H1 (cell line): ENCODE measurements around the gene IL24. TPM values are rescaled to one million over a fixed set of nuclear protein-coding genes. Genes with fewer than 3 reads are reported as not detected.

Experiments used
- CTCF ChIA-PET: fragments of 300-600 bp; sonication (Branson Sonifier 250); formaldehyde crosslinking; loops from one replicate; lab custom pipeline; 2021; ENCODE audit not compliant: partially characterized antibody; lab: Charles Lee
- POLR2A ChIA-PET: fragments of 300-600 bp; sonication (Branson Sonifier 250); formaldehyde crosslinking; loops from one replicate; lab custom pipeline; 2021; ENCODE audit warnings: inconsistent platforms; ENCODE audit not compliant: partially characterized antibody; lab: Charles Lee
- DNase-seq, 2 experiments: peaks; one replicate each; pipeline versions ENCODE4 v3.0.0 to v3.0.0-alpha.2; 2010 to 2022; ENCODE audit warnings: low spot score in 2 of 2, low read depth in 1 of 2, mixed read lengths in 1 of 2
- FAIRE-seq: peaks from 2 replicates; lab custom pipeline; 2011; peaks lifted over from hg19 to GRCh38; lab: Jason Lieb, UNC
- H2AFZ ChIP-seq: 2 replicates; pipeline ENCODE4 v1.8.1; 2012; ENCODE audit warnings: low read length, inconsistent platforms
- H2AK5ac ChIP-seq: 2 replicates; pipeline ENCODE4 v1.6.1; 2013; ENCODE audit warnings: low read depth, low read length
- H2BK120ac ChIP-seq: replicated peaks from 2 replicates; pipeline ENCODE3; 2013; ENCODE audit warnings: low read depth, low read length, inconsistent platforms
- H2BK12ac ChIP-seq: 2 replicates; pipeline ENCODE4 v1.6.1; 2013; ENCODE audit warnings: low read depth, low read length
- H2BK15ac ChIP-seq: 2 replicates; pipeline ENCODE4 v1.6.1; 2013; ENCODE audit warnings: low read length
- H2BK20ac ChIP-seq: 2 replicates; pipeline ENCODE4 v1.6.1; 2013; ENCODE audit warnings: low read length
- H2BK5ac ChIP-seq: 2 replicates; pipeline ENCODE4 v1.6.1; 2013; ENCODE audit warnings: low read depth, low read length
- H3K14ac ChIP-seq: 2 replicates; pipeline ENCODE4 v1.6.1; 2013; ENCODE audit warnings: inconsistent platforms; ENCODE audit not compliant: insufficient read length
- H3K18ac ChIP-seq: 2 replicates; pipeline ENCODE4 v1.6.1; 2013; ENCODE audit warnings: low read length; ENCODE audit errors: extremely low read depth
- H3K23ac ChIP-seq: 2 replicates; pipeline ENCODE4 v1.6.1; 2013; ENCODE audit warnings: inconsistent platforms; ENCODE audit not compliant: insufficient read length
- H3K23me2 ChIP-seq: 2 replicates; pipeline ENCODE4 v1.6.1; 2013; ENCODE audit warnings: low read depth, low read length
- H3K27ac ChIP-seq: 2 replicates; pipeline ENCODE4 v1.6.1; 2011; ENCODE audit warnings: low read depth, low read length, inconsistent platforms
- H3K27me3 ChIP-seq, 4 experiments: replicated peaks in 1 of 4; 1 replicate in 1 of 4; 2 replicates in 3 of 4; pipeline versions ENCODE4 v1.6.1 to v1.8.1; 2011 to 2013; ENCODE audit warnings: low read length in 3 of 4, mild to moderate bottlenecking in 3 of 4, inconsistent platforms in 2 of 4, mixed read lengths in 2 of 4, moderate library complexity in 1 of 4; ENCODE audit not compliant: control insufficient read depth in 3 of 4, insufficient read depth in 3 of 4; ENCODE audit errors: extremely low read depth in 1 of 4
- H3K36me3 ChIP-seq, 4 experiments: 2 replicates each; pipeline versions ENCODE4 v1.6.1 to v1.8.1; 2011 to 2013; ENCODE audit warnings: mild to moderate bottlenecking in 4 of 4, low read length in 3 of 4, moderate library complexity in 2 of 4, control low read depth in 1 of 4, inconsistent platforms in 1 of 4; ENCODE audit not compliant: insufficient read depth in 4 of 4, control insufficient read depth in 2 of 4
- H3K4ac ChIP-seq: replicated peaks from 2 replicates; pipeline ENCODE3; 2013; ENCODE audit warnings: low read length, low read depth, mixed read lengths, inconsistent platforms; ENCODE audit not compliant: insufficient read length
- H3K4me1 ChIP-seq, 4 experiments: replicated peaks in 1 of 4; 1 replicate in 1 of 4; 2 replicates in 3 of 4; pipeline versions ENCODE4 v1.6.1 to v1.8.1; 2011 to 2013; ENCODE audit warnings: low read length in 3 of 4, inconsistent platforms in 2 of 4, mixed read lengths in 1 of 4; ENCODE audit not compliant: insufficient read depth in 4 of 4, control insufficient read depth in 3 of 4
- H3K4me2 ChIP-seq, 2 experiments: 2 replicates each; pipeline versions ENCODE4 v1.6.1 to v1.8.1; 2011 to 2013; ENCODE audit warnings: low read depth in 2 of 2, low read length in 2 of 2, control low read depth in 1 of 2, inconsistent platforms in 1 of 2, mild to moderate bottlenecking in 1 of 2; ENCODE audit not compliant: insufficient read depth in 1 of 2
- H3K4me3 ChIP-seq, 4 experiments: fragments of 200-600, 300-600 bp in 1 of 4; sonication (generic), shearing (Covaris generic), sonication (Bioruptor Twin) in 1 of 4; 2 replicates each; pipeline versions ENCODE4 v1.5.1 to v1.8.1; 2011 to 2016; ENCODE audit warnings: low read length in 4 of 4, low read depth in 3 of 4, control low read depth in 2 of 4, inconsistent platforms in 2 of 4, mild to moderate bottlenecking in 2 of 4, mixed read lengths in 1 of 4, moderate library complexity in 1 of 4; ENCODE audit not compliant: insufficient read depth in 2 of 4; ENCODE audit errors: extremely low read depth in 1 of 4
- H3K56ac ChIP-seq: replicated peaks from 2 replicates; pipeline ENCODE3; 2013; ENCODE audit warnings: low read depth, mild to moderate bottlenecking, mixed read lengths, low read length, inconsistent platforms; ENCODE audit not compliant: insufficient read length
- H3K79me1 ChIP-seq: 2 replicates; pipeline ENCODE4 v1.6.1; 2013; ENCODE audit warnings: low read depth, low read length, control low read depth
- H3K79me2 ChIP-seq, 2 experiments: 2 replicates each; pipeline versions ENCODE4 v1.6.1 to v1.8.1; 2012 to 2013; ENCODE audit warnings: low read length in 2 of 2, mild to moderate bottlenecking in 2 of 2, inconsistent platforms in 1 of 2; ENCODE audit not compliant: insufficient read depth in 2 of 2, control insufficient read depth in 1 of 2
- H3K9ac ChIP-seq, 4 experiments: replicated peaks in 1 of 4; 1 replicate in 1 of 4; 2 replicates in 3 of 4; pipeline versions ENCODE4 v1.6.1 to v1.8.1; 2011 to 2013; ENCODE audit warnings: low read depth in 3 of 4, low read length in 3 of 4, control low read depth in 2 of 4, mild to moderate bottlenecking in 2 of 4, moderate library complexity in 2 of 4, inconsistent platforms in 1 of 4; ENCODE audit errors: extremely low read depth in 1 of 4
- H3K9me3 ChIP-seq, 2 experiments: 2 replicates each; pipeline versions ENCODE4 v1.6.1 to v1.8.1; 2012 to 2013; ENCODE audit warnings: mild to moderate bottlenecking in 2 of 2, moderate library complexity in 2 of 2, control low read depth in 1 of 2, inconsistent platforms in 1 of 2, low read depth in 1 of 2, low read length in 1 of 2, mixed read lengths in 1 of 2; ENCODE audit not compliant: insufficient read depth in 2 of 2
- H4K20me1 ChIP-seq, 2 experiments: replicated peaks in 1 of 2; 2 replicates each; pipeline versions ENCODE3 to v1.8.1; 2011 to 2013; ENCODE audit warnings: inconsistent platforms in 2 of 2, low read length in 2 of 2, mild to moderate bottlenecking in 1 of 2; ENCODE audit not compliant: insufficient read depth in 2 of 2, control insufficient read depth in 1 of 2
- H4K5ac ChIP-seq: 2 replicates; pipeline ENCODE4 v1.6.1; 2013; ENCODE audit warnings: low read length, low read depth, mixed read lengths, inconsistent platforms; ENCODE audit not compliant: insufficient read length
- H4K8ac ChIP-seq: 2 replicates; pipeline ENCODE4 v1.8.0; 2013; ENCODE audit warnings: mild to moderate bottlenecking, moderate library complexity, low read length, inconsistent platforms; ENCODE audit not compliant: insufficient read depth; ENCODE audit errors: extremely low read depth
- H4K91ac ChIP-seq: replicated peaks from 2 replicates; pipeline ENCODE3; 2013; ENCODE audit warnings: low read length, mixed read lengths, inconsistent platforms; ENCODE audit not compliant: insufficient read length
- CHD2 ChIP-seq: IDR thresholded peaks from 2 replicates; pipeline ENCODE4 v1.6.1; 2012; ENCODE audit warnings: low read length, improper control_type of control experiment
- CTBP2 ChIP-seq: IDR thresholded peaks from 2 replicates; pipeline ENCODE4 v1.7.0; 2011; ENCODE audit warnings: borderline replicate concordance, mild to moderate bottlenecking, moderate library complexity, mixed read lengths, low read length; ENCODE audit not compliant: insufficient read depth, insufficient read length
- EP300 ChIP-seq, 2 experiments: IDR thresholded peaks; 1 replicate in 1 of 2; 2 replicates in 1 of 2; pipeline ENCODE4 v1.6.1; 2011 to 2012; ENCODE audit warnings: low read depth in 2 of 2, low read length in 2 of 2, mild to moderate bottlenecking in 2 of 2, borderline replicate concordance in 1 of 2, inconsistent platforms in 1 of 2, moderate library complexity in 1 of 2
- GTF2F1 ChIP-seq: IDR thresholded peaks from 2 replicates; pipeline ENCODE4 v1.6.1; 2012; ENCODE audit warnings: low read depth, low read length, improper control_type of control experiment, borderline replicate concordance
- HDAC2 ChIP-seq, 2 experiments: fragments of 300-600 bp in 1 of 2; sonication (generic) in 1 of 2; IDR thresholded peaks; 2 replicates each; pipeline ENCODE4 v1.6.1; 2011 to 2012; ENCODE audit warnings: low read depth in 2 of 2, low read length in 2 of 2, mild to moderate bottlenecking in 2 of 2, moderate library complexity in 2 of 2, borderline replicate concordance in 1 of 2, inconsistent platforms in 1 of 2
- KDM1A ChIP-seq: fragments of 200-600, 300-600 bp; sonication (generic); IDR thresholded peaks from 2 replicates; pipeline ENCODE4 v1.7.1; 2016; ENCODE audit warnings: mild to moderate bottlenecking, low read length, borderline replicate concordance
- POLR2A ChIP-seq, 2 experiments: IDR thresholded peaks; 1 replicate in 1 of 2; 2 replicates in 1 of 2; pipeline ENCODE4 v1.6.1; 2011; ENCODE audit warnings: low read depth in 2 of 2, low read length in 2 of 2, mild to moderate bottlenecking in 2 of 2; ENCODE audit errors: control extremely low read depth in 1 of 2
- POLR2AphosphoS5 ChIP-seq: IDR thresholded peaks from 2 replicates; pipeline ENCODE4 v1.6.1; 2011; ENCODE audit warnings: low read depth, low read length
- SRF ChIP-seq: IDR thresholded peaks from 2 replicates; pipeline ENCODE4 v1.6.1; 2011; ENCODE audit warnings: mild to moderate bottlenecking, low read depth, low read length, moderate library complexity
- WGBS, 2 experiments: shearing (Covaris generic) in 1 of 2; methylation state at CpG; one replicate each; pipeline versions ENCODE4 v1.1.6 to v1.1.7; 2013 to 2015; ENCODE audit warnings: low lambda C conversion rate in 2 of 2, mixed read lengths in 2 of 2, inconsistent platforms in 1 of 2, low coverage in 1 of 2, missing lambda C conversion rate in 1 of 2; ENCODE audit not compliant: insufficient replicate concordance in 2 of 2, insufficient coverage in 1 of 2, insufficient read length in 1 of 2; ENCODE audit errors: extremely low coverage in 1 of 2, missing lambda C conversion rate in 1 of 2; 5-methylcytosine and 5-hydroxymethylcytosine counted together
- polyA plus RNA-seq, 7 experiments: library from polyadenylated mRNA; depleted of rRNA in 3 of 7; stranded (reverse) in 5 of 7; unstranded in 2 of 7; fragments of >200 nt in 5 of 7; fragments of 200-250 nt in 2 of 7; gene quantifications; 1 replicate in 5 of 7; 2 replicates in 1 of 7; 4 replicates in 1 of 7; pipeline versions ENCODE4 v1.2.1 to v1.2.3, GENCODE V29; 2011 to 2013; ENCODE audit warnings: missing spikeins in 2 of 7, mixed read lengths in 2 of 7
- total RNA-seq: library from RNA; stranded (reverse); fragmentation: NEBNext Ultra II Directional; extraction: Animal tissue kit (Norgen Biotek cat#: 25700); gene quantifications from 2 replicates; pipeline ENCODE4 v1.2.1, GENCODE V29; 2021

The IL24 gene
- total and polyA plus RNA-seq, 2 of the 8 experiments (the other 6 are each of a cell fraction or from before 2014, with no cell fraction given): not detected

DNA sequence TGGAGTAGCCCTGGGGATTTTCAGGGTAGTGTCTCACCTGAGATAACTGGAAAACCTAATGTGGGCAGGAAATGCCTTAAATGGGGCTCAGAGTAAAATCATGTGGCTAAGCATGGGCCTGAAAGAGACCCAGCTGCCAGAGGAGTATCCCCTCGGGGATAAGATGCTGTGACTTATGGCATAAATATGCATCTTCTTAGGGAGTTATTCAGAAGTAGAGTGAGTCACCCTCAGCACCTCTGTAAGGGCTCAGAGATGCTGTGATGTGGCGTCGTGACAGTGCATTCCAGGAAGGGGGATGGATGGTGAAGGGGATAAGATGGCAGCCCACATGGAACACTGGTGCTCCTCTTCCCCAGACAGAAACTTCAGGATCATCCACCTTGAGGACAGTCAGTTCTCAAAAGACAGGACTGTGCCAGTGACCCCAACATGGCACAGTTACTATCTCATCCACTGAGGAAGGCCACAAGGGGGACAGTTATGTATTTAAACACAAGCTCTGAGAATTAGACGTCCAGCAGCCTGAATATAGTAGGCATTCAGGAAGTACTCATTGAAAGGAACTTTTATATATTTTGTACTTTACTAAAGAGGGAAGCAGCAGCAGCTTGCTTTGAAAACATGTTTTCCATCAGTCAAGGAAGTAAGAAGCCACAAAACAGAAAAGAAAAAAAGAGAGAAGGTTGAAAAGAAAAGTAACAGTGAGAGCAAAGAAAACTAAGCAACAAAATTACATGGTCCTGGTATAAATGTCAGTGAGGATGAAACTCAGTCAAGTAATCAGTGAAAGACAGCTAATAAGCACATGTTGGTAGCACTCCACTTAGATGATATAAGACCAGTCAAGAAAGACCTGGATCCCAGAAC lies 8.3 kb downstream of the IL24 start:
- no peak overlapping the region for H4K91ac ChIP-seq
- no peak overlapping the region for H3K23ac ChIP-seq
- no peaks in the 10 kb centered on the region for H3K36me3 ChIP-seq
- no peaks in the 10 kb centered on the region for H3K79me2 ChIP-seq
- no peak overlapping the region for H3K27ac ChIP-seq
- no peaks in the 10 kb centered on the region for H3K9me3 ChIP-seq
- H2BK20ac ChIP-seq: no peak overlapping the region
- WGBS, 2 experiments: 82% methylated on average over 4 of the region's 4 CpGs; no CpG with 5 or more reads in 1 of the 2 experiments
- no peak for FAIRE-seq
- no peak overlapping the region for H3K56ac ChIP-seq
- peaks cover 9 to 31% (median 27%) of the 10 kb centered on the region in 4 experiments for H3K27me3 ChIP-seq
- no peak overlapping the region for H4K8ac ChIP-seq
- H3K4me2 ChIP-seq: no peak overlapping the region
- H3K4ac ChIP-seq: no peak overlapping the region
- ChIA-PET CTCF (interaction anchor here (0.5 to 6.5 kb wide), 22 partner anchors 9 to 274 kb away, joined by 3 to 63 read pairs (median 5); partner anchors contain the start of genes IL20 and IL24), POLR2A (no interaction called here)
- H3K79me1 ChIP-seq: no peaks in the 10 kb centered on the region
- no peak overlapping the region for H3K4me3 ChIP-seq
- H3K23me2 ChIP-seq: peaks cover 8% of the 10 kb centered on the region; the same call in 1 of the 2 replicates
- no peaks in the 10 kb centered on the region for H4K20me1 ChIP-seq
- TF ChIP-seq POLR2AphosphoS5 (no peak), GTF2F1 (no peak), CHD2 (no peak), CTBP2 (no peak), POLR2A (IDR thresholded peaks at IDR 0.05; ENCODE audit: control extremely low read depth in 1 of 2, low read depth in 2 of 2, low read length in 2 of 2) (no peak), EP300 (IDR thresholded peaks at IDR 0.05; ENCODE audit: borderline replicate concordance in 1 of 2, low read depth in 2 of 2, low read length in 2 of 2) (no peak), KDM1A (no peak), SRF (no peak), HDAC2 (IDR thresholded peaks at IDR 0.05; ENCODE audit: borderline replicate concordance in 1 of 2, low read depth in 2 of 2, low read length in 2 of 2) (no peak)
- no peak overlapping the region for H2BK120ac ChIP-seq
- H4K5ac ChIP-seq: no peak overlapping the region
- DNase-seq: no peak
- H3K9ac ChIP-seq: no peak overlapping the region
- H2AK5ac ChIP-seq: no peak overlapping the region
- no peak overlapping the region for H3K14ac ChIP-seq
- H2BK15ac ChIP-seq: no peak overlapping the region
- H2BK12ac ChIP-seq: no peak overlapping the region
- peaks cover 0 to 7% (median 3%) of the 10 kb centered on the region in 4 experiments; a peak in 4 of 7 replicates for H3K4me1 ChIP-seq
- H3K18ac ChIP-seq: no peak overlapping the region
- H2BK5ac ChIP-seq: no peak overlapping the region
- no peak overlapping the region for H2AFZ ChIP-seq
